Kidney (tissue), 14 donors: ENCODE measurements around the gene PSME2. TPM values are rescaled to one million over a fixed set of nuclear protein-coding genes. Genes with fewer than 3 reads are reported as not detected.

ENCODE experiments used
- DNase-seq, 5 donors: peaks; one replicate each; pipeline ENCODE4 v3.0.0-alpha.2; 2013 to 2020
- FAIRE-seq: peaks from 2 replicates; lab custom pipeline; 2012; peaks lifted over from hg19 to GRCh38; lab: Jason Lieb, UNC
- H3K27ac ChIP-seq, 2 donors: one replicate each; pipeline ENCODE4 v1.7.0; 2013; ENCODE audit warnings: low read depth in 2 of 2, low read length in 2 of 2, inconsistent platforms in 1 of 2
- H3K27me3 ChIP-seq: one replicate; pipeline ENCODE4 v1.7.1; 2013; ENCODE audit warnings: low read length, inconsistent platforms; ENCODE audit not compliant: control insufficient read depth, insufficient read depth
- H3K36me3 ChIP-seq, 3 donors: one replicate each; pipeline versions ENCODE4 v1.7.0 to v1.7.1; 2013; ENCODE audit warnings: low read length in 3 of 3, control low read depth in 1 of 3, inconsistent platforms in 1 of 3; ENCODE audit not compliant: insufficient read depth in 3 of 3, control insufficient read depth in 2 of 3
- H3K4me1 ChIP-seq, 3 donors: one replicate each; pipeline versions ENCODE4 v1.7.0 to v1.7.1; 2013; ENCODE audit warnings: low read length in 3 of 3, inconsistent platforms in 1 of 3, low read depth in 1 of 3; ENCODE audit not compliant: control insufficient read depth in 2 of 3, insufficient read depth in 2 of 3
- H3K4me3 ChIP-seq, 3 donors: one replicate each; pipeline versions ENCODE4 v1.7.0 to v1.8.1; 2013; ENCODE audit warnings: low read length in 3 of 3, control low read depth in 1 of 3, inconsistent platforms in 1 of 3
- H3K9ac ChIP-seq, 3 donors: one replicate each; pipeline versions ENCODE4 v1.7.0 to v1.7.1; 2013; ENCODE audit warnings: low read length in 3 of 3, control low read depth in 1 of 3, inconsistent platforms in 1 of 3
- H3K9me3 ChIP-seq, 3 donors: one replicate each; pipeline versions ENCODE4 v1.7.0 to v1.7.1; 2013; ENCODE audit warnings: low read length in 3 of 3, control low read depth in 1 of 3, inconsistent platforms in 1 of 3; ENCODE audit not compliant: control insufficient read depth in 2 of 3, insufficient read depth in 1 of 3
- CTCF ChIP-seq: IDR thresholded peaks from 3 replicates; pipeline ENCODE4 v1.5.1; 2012; ENCODE audit warnings: mild to moderate bottlenecking, moderate library complexity, borderline replicate concordance; ENCODE audit not compliant: insufficient read depth; ENCODE audit errors: extremely low read depth
- intact Hi-C: fragments of 100-400 bp; cut with DNase I; formaldehyde crosslinking; loops from one replicate; pipeline ENCODE4 v1.11.1; 2022
- polyA plus RNA-seq: library from polyadenylated mRNA; stranded (reverse); fragments of 350-450 nt; fragmentation: Illumina TruSeq; extraction: RNeasy Lipid Tissue Mini Kit (QIAGEN cat#74804); gene quantifications from one replicate; pipeline ENCODE4 v1.2.3, GENCODE V29; 2014; ENCODE audit warnings: low read depth, low replicate concordance; ENCODE audit not compliant: insufficient read depth
- total RNA-seq: library from RNA; stranded (reverse); fragmentation: NEBNext Ultra II Directional; extraction: Animal tissue kit (Norgen Biotek cat#: 25700); gene quantifications from one replicate; pipeline ENCODE4 v1.2.1, GENCODE V29; 2021
- donor health status: control.
- donor health status: control.
- donor health status: control.
- donor health status: control.
- donor health status: control.
- donor health status: DM: yes; HTN: yes; CAD: no.
- donor health status: Normal renal cell carcinoma (clear cell type).

PSME2 gene
- total and polyA plus RNA-seq, 2 donors from 2014 or later: 148 to 289 TPM

GRCh38 chr14:24132061-24132685 is 14.2 kb downstream of the PSME2 start:
- H3K4me1 ChIP-seq: peaks cover 0 to 29% (median 21%) of the 10 kb centered on the region in 3 donors
- H3K9me3 ChIP-seq: no peaks in the 10 kb centered on the region
- H3K27me3 ChIP-seq: no peaks in the 10 kb centered on the region
- H3K27ac ChIP-seq: peak overlapping the region; percentile 32 to 90
- DNase-seq (peak in 4 of 5 donors; percentile 14 to 87 (median 28)), FAIRE-seq (no peak)
- H3K9ac ChIP-seq: peak overlapping the region in 1 of 3 donors; percentile 5
- H3K4me3 ChIP-seq: no peak overlapping the region
- intact Hi-C loops: no loop called here
- H3K36me3 ChIP-seq: peaks cover 0 to under 1% (median 0%) of the 10 kb centered on the region in 3 donors
- TF ChIP-seq CTCF: no peak

DNA sequence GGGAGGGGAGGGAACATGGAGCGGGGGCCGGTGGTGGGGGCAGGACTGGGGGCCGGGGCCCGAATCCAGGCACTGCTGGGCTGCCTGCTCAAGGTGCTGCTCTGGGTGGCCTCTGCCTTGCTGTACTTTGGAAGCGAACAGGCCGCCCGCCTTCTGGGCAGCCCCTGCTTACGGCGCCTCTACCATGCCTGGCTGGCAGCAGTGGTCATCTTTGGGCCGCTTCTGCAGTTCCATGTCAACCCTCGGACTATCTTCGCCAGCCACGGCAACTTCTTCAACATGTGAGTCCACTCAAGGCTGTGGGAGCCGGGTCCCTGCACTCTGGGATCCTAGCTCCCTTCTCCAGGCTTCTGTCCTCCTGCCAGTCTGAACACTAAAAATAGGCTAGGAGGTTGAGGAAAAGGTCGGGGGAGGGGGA is 14.9 kb downstream of the PSME2 start:
- Histone ChIP-seq H3K27me3 (no peaks in the 10 kb centered on the region), H3K4me1 (peaks cover 0 to 22% (median 14%) of the 10 kb centered on the region in 3 donors), H3K4me3 (no peak overlapping the region), H3K36me3 (no peaks in the 10 kb centered on the region), H3K9ac (peak overlapping the region in 1 of 3 donors; percentile 5), H3K27ac (peak overlapping the region; percentile 32 to 90), H3K9me3 (no peaks in the 10 kb centered on the region)
- TF ChIP-seq CTCF: no peak
- FAIRE-seq (no peak), DNase-seq (no peak)
- intact Hi-C loops: no loop called here

GRCh38 chr14:24130717-24131548 is 15.5 kb downstream of the PSME2 start:
- intact Hi-C loops: no loop called here
- no peak for TF ChIP-seq CTCF
- H3K36me3 ChIP-seq: no peaks in the 10 kb centered on the region
- peak overlapping the region; percentile 58 to 90 for H3K27ac ChIP-seq
- no peak overlapping the region for H3K4me3 ChIP-seq
- H3K27me3 ChIP-seq: no peaks in the 10 kb centered on the region
- DNase-seq (peak in 2 of 5 donors; percentile 13 to 21), FAIRE-seq (no peak)
- H3K9me3 ChIP-seq: no peaks in the 10 kb centered on the region
- H3K4me1 ChIP-seq: peaks cover 0 to 21% (median 14%) of the 10 kb centered on the region in 3 donors
- H3K9ac ChIP-seq: no peak overlapping the region
